SK-N-MC (cell line): ENCODE measurements around the gene ZNF277.

ENCODE experiments used
- EZH2 ChIP-seq: fragments of 200-600 bp; sonication (generic); IDR thresholded peaks from one replicate; pipeline ENCODE4 v1.6.1; 2017; ENCODE audit warnings: antibody characterized with exemption
- POLR2AphosphoS5 ChIP-seq: IDR thresholded peaks from 2 replicates; pipeline ENCODE4 v1.6.1; 2012; ENCODE audit warnings: mild to moderate bottlenecking, low read depth, low read length, borderline replicate concordance

DNA sequence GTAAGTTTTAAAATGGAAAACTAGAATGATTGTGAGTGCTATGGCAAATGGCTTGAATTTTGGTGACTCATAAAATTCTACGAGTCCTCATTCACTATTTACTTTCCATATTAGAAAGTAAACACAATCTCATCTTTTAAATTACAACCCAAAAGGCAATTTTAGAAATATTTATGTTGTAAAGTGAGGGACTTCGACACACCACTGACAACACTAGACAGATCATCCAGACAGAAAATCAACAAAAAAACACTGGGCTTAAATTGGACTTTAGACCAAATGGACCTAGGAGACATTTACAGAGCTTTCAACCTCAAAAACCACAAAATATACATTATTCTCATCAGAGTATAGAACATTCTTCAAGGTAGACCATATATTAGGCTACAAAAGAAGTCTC lies 30.1 kb downstream of the ZNF277 start:
- TF ChIP-seq POLR2AphosphoS5 (no peak), EZH2 (no peak)
